Tibial nerve (tissue), 4 donors: ENCODE results near the gene FAN1. TPM values are rescaled to one million over a fixed set of nuclear protein-coding genes. Genes with fewer than 3 reads are reported as not detected.

Experiments used
- DNase-seq, 2 donors: peaks; one replicate each; pipeline ENCODE4 v3.0.0-alpha.2; 2019; ENCODE audit warnings: low spot score in 2 of 2
- H3K27ac ChIP-seq, 4 donors: fragments of 200-600 bp; sonication (generic) in 3 of 4; one replicate each; pipeline ENCODE4 v1.5.1; 2017 to 2019; ENCODE audit warnings: mild to moderate bottlenecking in 1 of 4
- H3K27me3 ChIP-seq, 2 donors: fragments of 200-600 bp; sonication (generic) in 1 of 2; one replicate each; pipeline versions ENCODE4 v1.5.1 to v1.6.0; 2017 to 2019
- H3K36me3 ChIP-seq, 3 donors: fragments of 200-600 bp; sonication (generic); one replicate each; pipeline ENCODE4 v1.5.1; 2018 to 2019
- H3K4me1 ChIP-seq, 4 donors: fragments of 200-600 bp; sonication (generic) in 3 of 4; one replicate each; pipeline ENCODE4 v1.5.1; 2017 to 2019
- H3K4me3 ChIP-seq, 4 donors: fragments of 200-600 bp; sonication (generic) in 3 of 4; one replicate each; pipeline ENCODE4 v1.5.1; 2017 to 2019; ENCODE audit warnings: mild to moderate bottlenecking in 1 of 4, moderate library complexity in 1 of 4
- H3K9me3 ChIP-seq, 4 donors: fragments of 200-600 bp; sonication (generic) in 3 of 4; one replicate each; pipeline ENCODE4 v1.5.1; 2017 to 2019
- CTCF ChIP-seq, 5 experiments: fragments of 200-600 bp in 3 of 5; fragments of 450-650 bp in 2 of 5; sonication (generic) in 3 of 5; IDR thresholded peaks; one replicate each; pipeline ENCODE4 v1.5.1; 2016 to 2019; ENCODE audit warnings: antibody characterized with exemption in 5 of 5, mild to moderate bottlenecking in 3 of 5, moderate library complexity in 2 of 5
- EP300 ChIP-seq, 2 donors: sonication (generic); formaldehyde crosslinking; IDR thresholded peaks; one replicate each; pipeline ENCODE4 v1.6.1; 2017; ENCODE audit warnings: antibody characterized with exemption in 2 of 2, mild to moderate bottlenecking in 1 of 2
- POLR2A ChIP-seq, 2 donors: fragments of 450-650 bp; IDR thresholded peaks; one replicate each; pipeline ENCODE4 v1.6.1; 2017; ENCODE audit warnings: antibody characterized with exemption in 2 of 2, mild to moderate bottlenecking in 2 of 2, moderate library complexity in 2 of 2
- WGBS, 2 donors: methylation state at CpG; one replicate each; pipeline ENCODE4 v1.1.5; 2018; 5-methylcytosine and 5-hydroxymethylcytosine counted together
- small RNA-seq: library from RNA; depleted of rRNA; stranded (forward); fragments of <200 nt; gene quantifications from one replicate; pipeline ENCODE3, GENCODE V24; 2016
- total RNA-seq, 4 donors: library from RNA; depleted of rRNA; stranded (reverse); fragments of >200 nt; gene quantifications; one replicate each; pipeline ENCODE4 v1.1.0, GENCODE V29; 2016

The FAN1 gene
- total RNA-seq, 4 donors from 2014 or later = 15.9 to 24.3 (median 17.4) TPM

- Histone ChIP-seq H3K4me1 (peaks cover 0 to 42% (median 21%) of the 10 kb centered on the region in 4 donors), H3K4me3 (peak within 1 kb of the TSS; percentile 74 to 100 (median 82)), H3K36me3 (peaks cover 0 to 2% (median 0%) of the 10 kb centered on the region in 3 donors), H3K9me3 (no peaks in the 10 kb centered on the region), H3K27ac (peak within 1 kb of the TSS; percentile 88 to 99 (median 95)), H3K27me3 (no peaks in the 10 kb centered on the region)
- peak; percentile 61 to 91 for TF ChIP-seq POLR2A (IDR thresholded peaks at IDR 0.05)
- peak in 2 of 5 experiments; percentile 51 to 63 for TF ChIP-seq CTCF (IDR thresholded peaks at IDR 0.05)
- peak in 1 of 2 donors; percentile 77 for TF ChIP-seq EP300 (IDR thresholded peaks at IDR 0.05)
- 0% methylated on average over 43 to 85 of the region's 114 CpGs for WGBS, 2 donors
- DNase-seq = peak; percentile 39 to 41
These were observed 87.8 kb downstream of the FAN1 start, which contains the start of gene MTMR10 for GRCh38 chr15:30991255-30992235. MTMR10 (minus strand) TSS chr15:30991628; CDS start chr15:30991506, 122 bp downstream.

DNA sequence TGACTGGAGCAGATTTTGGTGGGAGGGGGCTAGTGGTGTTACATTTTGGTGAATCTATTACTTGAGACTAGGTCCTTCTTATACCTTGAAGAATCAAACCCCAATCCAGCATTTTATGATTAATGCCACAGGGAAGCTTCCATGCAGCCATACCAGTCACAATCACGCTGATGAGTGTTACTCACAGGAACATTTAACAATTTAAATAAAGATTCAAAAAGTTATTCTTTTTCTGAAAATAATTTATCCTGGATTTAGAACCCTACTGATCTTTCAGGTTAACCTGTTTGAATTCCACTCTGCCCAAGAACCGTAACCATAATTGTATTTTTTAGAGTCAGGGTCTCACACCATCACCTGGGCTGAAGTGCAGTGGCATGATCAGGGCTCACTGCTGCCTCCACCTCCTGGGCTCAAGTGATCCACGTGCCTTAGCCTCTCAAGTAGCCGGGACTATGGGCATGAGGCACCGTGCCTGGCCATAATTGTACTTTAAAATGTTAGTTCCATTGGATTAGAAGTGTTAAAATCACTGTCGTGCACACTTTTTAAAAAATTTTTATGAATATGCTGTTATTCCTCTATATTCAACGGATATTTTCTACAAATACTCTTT is 88.6 kb downstream of the FAN1 start:
- TF ChIP-seq CTCF (IDR thresholded peaks at IDR 0.05) (no peak), POLR2A (IDR thresholded peaks at IDR 0.05) (no peak), EP300 (IDR thresholded peaks at IDR 0.05) (no peak)

More for the DNA sequence above, 88.6 kb downstream of the FAN1 start:
- H3K27me3 ChIP-seq = no peaks in the 10 kb centered on the region
- no peak for DNase-seq
- no peaks in the 10 kb centered on the region for H3K36me3 ChIP-seq
- 75 to 79% methylated on average over 7 of the region's 7 CpGs for WGBS, 2 donors
- no peaks in the 10 kb centered on the region for H3K9me3 ChIP-seq
- peak overlapping the region; percentile 88 to 99 (median 95) for H3K27ac ChIP-seq
- peak overlapping the region; percentile 74 to 88 (median 78) for H3K4me3 ChIP-seq
- peaks cover 0 to 33% (median 18%) of the 10 kb centered on the region in 4 donors for H3K4me1 ChIP-seq

Small RNAs within 50 kb of the gene (small RNA-seq; reads per million reads assigned to genes)
- not detected for gene RNU6-466P

Other genes with a start within 250 kb of the FAN1 start
- gene MTMR10, start 87.7 kb downstream of the FAN1 start, total RNA-seq = 10 to 100 TPM; 44.4 to 58.6 (median 53.8) TPM
- not detected for gene TRPM1, start 197.8 kb downstream of the FAN1 start, total RNA-seq